MM.1S (cell line): ENCODE results near the gene FCRL1.

Source experiments
- DNase-seq: peaks from one replicate; pipeline ENCODE4 v3.0.0-alpha.2; 2015
- H2AFZ ChIP-seq: fragments of 300-600 bp; sonication (generic); 2 replicates; pipeline ENCODE4 v1.6.0; 2016; ENCODE audit warnings: antibody characterized with exemption, low read length
- H3F3A ChIP-seq: fragments of 300-600 bp; sonication (generic); 2 replicates; pipeline ENCODE4 v1.6.1; 2016; ENCODE audit warnings: mild to moderate bottlenecking, antibody characterized with exemption, low read length, moderate library complexity, mixed read lengths; ENCODE audit not compliant: insufficient read depth
- H3K27ac ChIP-seq: fragments of 300-600 bp; sonication (generic); 2 replicates; pipeline ENCODE4 v1.5.1; 2016; ENCODE audit warnings: mild to moderate bottlenecking, low read length
- H3K27me3 ChIP-seq: fragments of 300-600 bp; sonication (generic); replicated peaks from 2 replicates; pipeline ENCODE4 v1.6.0; 2016; ENCODE audit warnings: low read length; ENCODE audit not compliant: insufficient read depth
- H3K36me3 ChIP-seq: fragments of 300-600 bp; sonication (generic); replicated peaks from 2 replicates; pipeline ENCODE4 v1.6.1; 2016; ENCODE audit warnings: mild to moderate bottlenecking, low read length, mixed read lengths; ENCODE audit not compliant: insufficient read depth
- H3K4me1 ChIP-seq: fragments of 300-600 bp; sonication (generic); 2 replicates; pipeline ENCODE4 v1.6.1; 2016; ENCODE audit warnings: low read length, mixed read lengths
- H3K4me2 ChIP-seq: fragments of 300-600 bp; sonication (generic); 2 replicates; pipeline ENCODE4 v1.6.0; 2016; ENCODE audit warnings: low read depth, low read length
- H3K4me3 ChIP-seq: fragments of 300-600 bp; sonication (generic); 2 replicates; pipeline ENCODE4 v1.5.1; 2016; ENCODE audit warnings: low read length, mixed read lengths
- H3K79me2 ChIP-seq: fragments of 300-600 bp; sonication (generic); 2 replicates; pipeline ENCODE4 v1.6.1; 2016; ENCODE audit warnings: mixed run types, low read length, mixed read lengths
- H3K9ac ChIP-seq: fragments of 300-600 bp; sonication (generic); 2 replicates; pipeline ENCODE4 v1.6.1; 2016; ENCODE audit warnings: low read length, mixed read lengths
- H3K9me2 ChIP-seq: fragments of 300-600 bp; sonication (generic); replicated peaks from 2 replicates; pipeline ENCODE4 v1.6.1; 2016; ENCODE audit warnings: mild to moderate bottlenecking, low read length, mixed read lengths; ENCODE audit not compliant: insufficient read depth
- H3K9me3 ChIP-seq: fragments of 300-600 bp; sonication (generic); replicated peaks from 2 replicates; pipeline ENCODE4 v1.6.1; 2016; ENCODE audit warnings: mild to moderate bottlenecking, low read length, mixed read lengths; ENCODE audit not compliant: insufficient read depth
- H4K20me1 ChIP-seq: fragments of 300-600 bp; sonication (generic); 2 replicates; pipeline ENCODE4 v1.6.1; 2016; ENCODE audit warnings: mild to moderate bottlenecking, low read length, moderate library complexity, mixed read lengths; ENCODE audit not compliant: insufficient read depth
- EZH2 ChIP-seq: fragments of 300-600 bp; sonication (generic); optimal IDR thresholded peaks from 2 replicates; pipeline ENCODE3; 2017; ENCODE audit warnings: low read depth, mild to moderate bottlenecking, antibody characterized with exemption, low read length, mixed read lengths
- EZH2phosphoT487 ChIP-seq: fragments of 300-600 bp; sonication (generic); IDR thresholded peaks from 2 replicates; pipeline ENCODE4 v1.6.1; 2018; ENCODE audit warnings: antibody characterized with exemption, low read length
- TF ChIP-seq, protein P1 (sequence below): fragments of 300-600 bp; sonication (generic); IDR thresholded peaks from 2 replicates; pipeline ENCODE4 v1.5.1; 2016; ENCODE audit warnings: antibody characterized with exemption, low read length, mixed read lengths

Gene FCRL1

DNA sequence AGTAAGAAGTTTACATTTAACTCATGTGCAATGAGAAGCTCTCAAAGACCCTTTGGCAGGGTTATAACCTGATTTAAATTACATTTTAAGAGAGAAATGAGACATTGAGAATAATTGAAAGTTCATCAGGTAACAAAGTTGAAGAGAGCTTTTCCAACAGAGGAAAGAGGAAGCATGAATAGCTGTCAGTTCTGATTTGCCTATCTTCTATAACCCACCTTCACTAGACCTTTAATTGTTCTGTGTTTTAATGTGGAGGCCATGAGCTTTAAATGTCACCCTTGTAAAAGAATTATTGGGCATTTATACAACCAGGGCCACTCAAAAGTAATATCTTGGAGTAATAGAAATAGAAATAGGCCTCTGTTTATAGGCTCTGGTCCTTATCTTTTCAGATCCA is 9.3 kb upstream of the FCRL1 start:
- Histone ChIP-seq H3K9ac (no peak overlapping the region), H3K27me3 (no peaks in the 10 kb centered on the region), H3K9me2 (no peaks in the 10 kb centered on the region), H2AFZ (no peak overlapping the region), H3K79me2 (no peaks in the 10 kb centered on the region), H3K27ac (no peak overlapping the region), H3K9me3 (no peaks in the 10 kb centered on the region), H3K4me3 (no peak overlapping the region), H3K4me1 (peaks cover 22% of the 10 kb centered on the region), H4K20me1 (no peaks in the 10 kb centered on the region), H3K36me3 (no peaks in the 10 kb centered on the region), H3F3A (0 out of 2 replicates have a peak, but pooled peaks cover 8% of the 10 kb centered on the region), H3K4me2 (no peak overlapping the region)
- DNase-seq = no peak
- TF ChIP-seq EZH2phosphoT487 = no peak
- TF ChIP-seq EZH2 = no peak
- TF ChIP-seq, protein P1, sequence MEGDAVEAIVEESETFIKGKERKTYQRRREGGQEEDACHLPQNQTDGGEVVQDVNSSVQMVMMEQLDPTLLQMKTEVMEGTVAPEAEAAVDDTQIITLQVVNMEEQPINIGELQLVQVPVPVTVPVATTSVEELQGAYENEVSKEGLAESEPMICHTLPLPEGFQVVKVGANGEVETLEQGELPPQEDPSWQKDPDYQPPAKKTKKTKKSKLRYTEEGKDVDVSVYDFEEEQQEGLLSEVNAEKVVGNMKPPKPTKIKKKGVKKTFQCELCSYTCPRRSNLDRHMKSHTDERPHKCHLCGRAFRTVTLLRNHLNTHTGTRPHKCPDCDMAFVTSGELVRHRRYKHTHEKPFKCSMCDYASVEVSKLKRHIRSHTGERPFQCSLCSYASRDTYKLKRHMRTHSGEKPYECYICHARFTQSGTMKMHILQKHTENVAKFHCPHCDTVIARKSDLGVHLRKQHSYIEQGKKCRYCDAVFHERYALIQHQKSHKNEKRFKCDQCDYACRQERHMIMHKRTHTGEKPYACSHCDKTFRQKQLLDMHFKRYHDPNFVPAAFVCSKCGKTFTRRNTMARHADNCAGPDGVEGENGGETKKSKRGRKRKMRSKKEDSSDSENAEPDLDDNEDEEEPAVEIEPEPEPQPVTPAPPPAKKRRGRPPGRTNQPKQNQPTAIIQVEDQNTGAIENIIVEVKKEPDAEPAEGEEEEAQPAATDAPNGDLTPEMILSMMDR = no peak

GRCh38 chr1:157820299-157820698 is 379 bp upstream of the FCRL1 start:
- no peak for TF ChIP-seq EZH2phosphoT487
- TF ChIP-seq EZH2 = no peak
- TF ChIP-seq, protein P1 = no peak
- no peak for DNase-seq
- Histone ChIP-seq H3K9ac (no peak overlapping the region), H3K4me2 (no peak overlapping the region), H3K9me2 (no peaks in the 10 kb centered on the region), H3F3A (no peaks in the 10 kb centered on the region), H3K4me3 (no peak overlapping the region), H3K36me3 (no peaks in the 10 kb centered on the region), H3K9me3 (no peaks in the 10 kb centered on the region), H4K20me1 (no peaks in the 10 kb centered on the region), H3K4me1 (peaks cover 16% of the 10 kb centered on the region; the same call in 1 of the 2 replicates), H3K27me3 (no peaks in the 10 kb centered on the region), H3K27ac (no peak overlapping the region), H2AFZ (no peak overlapping the region), H3K79me2 (no peaks in the 10 kb centered on the region)

GRCh38 chr1:157819215-157819614 is 705 bp downstream of the FCRL1 start:
- H3K27me3 ChIP-seq = no peaks in the 10 kb centered on the region; the same call in 1 of the 2 replicates
- no peaks in the 10 kb centered on the region for H3K79me2 ChIP-seq
- no peaks in the 10 kb centered on the region for H3K9me3 ChIP-seq
- H4K20me1 ChIP-seq = no peaks in the 10 kb centered on the region
- peaks cover 16% of the 10 kb centered on the region; the same call in 1 of the 2 replicates for H3K4me1 ChIP-seq
- H3K9me2 ChIP-seq = no peaks in the 10 kb centered on the region
- no peak overlapping the region for H3K4me2 ChIP-seq
- H3K27ac ChIP-seq = no peak overlapping the region
- H3F3A ChIP-seq = no peaks in the 10 kb centered on the region
- H3K36me3 ChIP-seq = no peaks in the 10 kb centered on the region
- no peak overlapping the region for H3K9ac ChIP-seq
- H2AFZ ChIP-seq = no peak overlapping the region
- H3K4me3 ChIP-seq = no peak overlapping the region
- no peak for DNase-seq
- TF ChIP-seq EZH2phosphoT487 = no peak
- no peak for TF ChIP-seq EZH2
- TF ChIP-seq, protein P1 = no peak
